GM13977 (cell line): ENCODE data around the gene SCPEP1.

Experiments
- DNase-seq: peaks from one replicate; pipeline ENCODE4 v3.0.0; 2012; ENCODE audit warnings: low spot score
- CTCF ChIP-seq: IDR thresholded peaks from 2 replicates; pipeline ENCODE4 v1.5.1; 2012; ENCODE audit warnings: mild to moderate bottlenecking, control low read depth; ENCODE audit not compliant: insufficient read depth; ENCODE audit errors: extremely low read depth, missing control alignments
- in situ Hi-C: fragments of 300-500 bp; cut with MboI; formaldehyde crosslinking; loops from one replicate; pipeline ENCODE4 v1.12.0; 2022; ENCODE audit warnings: low sequenced_read_pairs, low pct_unique_long_range_greater_than_20kb, mixed read lengths, inconsistent platforms; ENCODE audit not compliant: unreplicated experiment

The SCPEP1 gene

DNA sequence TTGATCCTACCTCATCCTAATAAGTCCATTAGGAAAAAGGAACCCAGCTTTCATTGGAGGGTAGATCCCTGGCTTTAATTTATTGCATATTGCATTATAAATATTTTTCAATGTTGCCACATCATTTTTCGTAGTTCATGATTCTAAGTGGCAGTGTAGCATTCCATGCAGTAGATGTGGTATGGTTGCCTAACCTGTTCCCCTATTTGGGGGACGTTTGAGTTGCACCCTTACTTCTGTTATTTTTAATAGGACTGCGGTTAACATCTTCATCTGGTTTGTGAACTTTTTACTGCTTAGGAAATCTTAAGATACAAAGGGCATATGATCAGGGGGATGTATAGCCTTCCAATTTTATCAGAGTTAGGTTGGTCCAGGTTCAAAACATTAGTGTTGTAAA is 5.4 kb downstream of the SCPEP1 start:
- in situ Hi-C loops: no loop called here
- no peak for DNase-seq
- TF ChIP-seq CTCF: no peak

DNA sequence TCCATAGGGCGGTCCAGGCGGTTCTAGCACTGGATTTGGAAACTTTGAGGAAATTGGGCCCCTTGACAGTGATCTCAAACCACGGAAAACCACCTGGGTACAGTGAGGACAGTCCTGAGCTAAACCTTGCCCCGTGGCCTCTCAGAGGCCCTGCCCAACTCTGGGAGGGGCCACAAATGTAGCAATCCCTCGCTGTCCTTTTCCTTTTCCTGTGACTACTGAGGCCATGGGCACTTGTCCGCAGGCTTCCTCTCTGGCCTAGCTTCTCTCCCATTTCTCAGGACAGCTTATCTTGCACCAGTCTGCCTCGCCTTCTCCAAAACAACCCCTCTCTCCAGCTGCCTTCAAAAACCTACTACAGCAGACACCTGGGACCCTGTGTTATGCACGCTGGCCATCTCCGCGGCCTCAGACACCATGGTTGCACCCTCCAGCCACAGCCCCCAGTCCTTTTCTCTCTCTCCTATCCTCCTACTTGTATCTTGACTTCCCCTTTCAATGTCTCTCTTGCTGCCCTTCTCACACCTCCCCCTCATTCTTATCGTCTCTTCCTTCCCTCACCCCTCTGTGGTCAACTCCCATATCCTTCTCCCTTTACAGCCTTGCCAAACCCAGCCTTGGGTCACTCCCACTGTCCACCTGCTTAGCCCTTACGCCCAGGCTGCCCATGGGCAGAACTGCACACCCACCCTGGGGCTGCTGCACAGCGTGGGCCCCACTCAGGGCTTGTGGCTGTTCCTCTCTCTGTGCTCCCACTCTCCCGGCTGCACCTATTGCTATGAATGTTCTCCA is 7.6 kb downstream of the SCPEP1 start:
- in situ Hi-C loops: no loop called here
- no peak for TF ChIP-seq CTCF
- no peak for DNase-seq

GRCh38 chr17:56987283-56987834 is 9.4 kb downstream of the SCPEP1 start:
- no peak for DNase-seq
- in situ Hi-C loops: no loop called here
- TF ChIP-seq CTCF: no peak

DNA sequence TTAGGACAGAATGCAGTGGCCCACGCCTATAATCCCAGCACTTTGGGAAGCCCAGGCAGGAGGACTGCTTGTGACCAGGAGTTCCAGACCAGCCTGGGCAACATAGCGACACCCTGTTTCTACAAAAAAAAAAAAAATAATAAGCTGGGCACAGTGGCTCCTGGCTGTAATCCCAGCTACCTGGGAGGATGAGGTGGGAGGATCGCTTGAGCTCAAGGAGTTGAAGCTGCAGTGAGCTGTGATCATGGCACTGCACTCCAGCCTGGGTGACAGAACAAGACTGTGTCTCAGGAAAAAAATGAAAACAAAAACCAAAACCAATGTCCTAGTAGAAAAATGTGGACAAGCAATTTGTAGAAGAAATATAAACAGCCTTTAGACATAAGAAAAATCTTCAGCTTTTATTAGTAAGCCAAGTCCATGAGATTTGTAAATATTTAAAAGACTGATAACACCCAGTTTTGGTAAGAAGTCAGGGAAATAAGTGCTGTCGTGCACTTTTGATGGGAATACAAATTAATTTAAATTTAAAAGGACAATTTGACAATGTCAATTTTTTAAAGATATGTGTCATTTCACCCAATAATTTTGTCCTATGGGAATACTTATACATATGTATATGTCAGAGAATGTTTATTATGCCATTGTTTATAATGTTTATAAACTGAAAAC is 11.1 kb downstream of the SCPEP1 start:
- in situ Hi-C loops: no loop called here
- no peak for TF ChIP-seq CTCF
- no peak for DNase-seq

- DNase-seq: no peak
- in situ Hi-C loops: no loop called here
- TF ChIP-seq CTCF: no peak
These were observed 14.4 kb downstream of the SCPEP1 start for GRCh38 chr17:56992364-56992763.

GRCh38 chr17:56994009-56994792 is 16.3 kb downstream of the SCPEP1 start:
- in situ Hi-C loops: no loop called here
- DNase-seq: no peak
- no peak for TF ChIP-seq CTCF
